ENCODE measurements around the gene THEMIS2.

Gene THEMIS2

DNA sequence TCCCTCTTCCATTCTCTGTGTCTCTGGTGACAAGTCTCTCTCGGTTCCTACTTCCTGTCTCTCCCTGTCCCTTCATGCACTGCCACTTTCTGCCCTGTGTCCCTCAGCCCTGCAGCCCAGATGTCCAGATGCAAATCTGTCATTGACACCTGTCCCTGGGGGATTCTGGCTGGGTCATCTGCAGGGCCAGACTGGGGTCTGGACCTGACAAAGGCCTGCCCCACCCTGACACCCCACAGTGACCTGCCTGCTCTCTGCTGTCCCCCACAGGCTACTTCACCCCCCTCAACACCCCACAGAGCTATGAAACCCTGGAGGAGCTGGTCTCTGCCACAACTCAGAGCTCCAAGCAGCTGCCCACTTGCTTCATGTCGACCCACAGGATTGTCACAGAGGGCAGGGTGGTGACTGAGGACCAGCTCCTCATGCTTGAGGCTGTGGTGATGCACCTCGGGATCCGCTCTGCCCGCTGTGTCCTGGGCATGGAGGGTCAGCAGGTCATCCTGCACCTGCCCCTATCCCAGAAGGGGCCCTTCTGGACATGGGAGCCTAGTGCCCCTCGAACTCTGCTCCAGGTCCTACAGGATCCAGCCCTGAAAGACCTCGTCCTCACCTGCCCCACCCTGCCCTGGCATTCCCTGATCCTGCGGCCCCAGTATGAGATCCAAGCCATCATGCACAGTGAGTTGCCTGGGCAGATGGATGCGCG, 7.2 kb downstream of the THEMIS2 start:
- TF ChIP-seq CEBPB (IDR thresholded peaks at IDR 0.05) (no peak), EP300 (IDR thresholded peaks at IDR 0.05; ENCODE audit: borderline replicate concordance) (no peak), USF1 (IDR thresholded peaks at IDR 0.05) (no peak), TEAD4 (IDR thresholded peaks at IDR 0.05) (no peak), CREB1 (IDR thresholded peaks at IDR 0.05; ENCODE audit: low read depth) (no peak), FOXM1 (IDR thresholded peaks at IDR 0.05; ENCODE audit: borderline replicate concordance, low read depth) (no peak), RAD21 (IDR thresholded peaks at IDR 0.05; ENCODE audit: low read depth) (no peak)
- TF ChIP-seq, protein P1, sequence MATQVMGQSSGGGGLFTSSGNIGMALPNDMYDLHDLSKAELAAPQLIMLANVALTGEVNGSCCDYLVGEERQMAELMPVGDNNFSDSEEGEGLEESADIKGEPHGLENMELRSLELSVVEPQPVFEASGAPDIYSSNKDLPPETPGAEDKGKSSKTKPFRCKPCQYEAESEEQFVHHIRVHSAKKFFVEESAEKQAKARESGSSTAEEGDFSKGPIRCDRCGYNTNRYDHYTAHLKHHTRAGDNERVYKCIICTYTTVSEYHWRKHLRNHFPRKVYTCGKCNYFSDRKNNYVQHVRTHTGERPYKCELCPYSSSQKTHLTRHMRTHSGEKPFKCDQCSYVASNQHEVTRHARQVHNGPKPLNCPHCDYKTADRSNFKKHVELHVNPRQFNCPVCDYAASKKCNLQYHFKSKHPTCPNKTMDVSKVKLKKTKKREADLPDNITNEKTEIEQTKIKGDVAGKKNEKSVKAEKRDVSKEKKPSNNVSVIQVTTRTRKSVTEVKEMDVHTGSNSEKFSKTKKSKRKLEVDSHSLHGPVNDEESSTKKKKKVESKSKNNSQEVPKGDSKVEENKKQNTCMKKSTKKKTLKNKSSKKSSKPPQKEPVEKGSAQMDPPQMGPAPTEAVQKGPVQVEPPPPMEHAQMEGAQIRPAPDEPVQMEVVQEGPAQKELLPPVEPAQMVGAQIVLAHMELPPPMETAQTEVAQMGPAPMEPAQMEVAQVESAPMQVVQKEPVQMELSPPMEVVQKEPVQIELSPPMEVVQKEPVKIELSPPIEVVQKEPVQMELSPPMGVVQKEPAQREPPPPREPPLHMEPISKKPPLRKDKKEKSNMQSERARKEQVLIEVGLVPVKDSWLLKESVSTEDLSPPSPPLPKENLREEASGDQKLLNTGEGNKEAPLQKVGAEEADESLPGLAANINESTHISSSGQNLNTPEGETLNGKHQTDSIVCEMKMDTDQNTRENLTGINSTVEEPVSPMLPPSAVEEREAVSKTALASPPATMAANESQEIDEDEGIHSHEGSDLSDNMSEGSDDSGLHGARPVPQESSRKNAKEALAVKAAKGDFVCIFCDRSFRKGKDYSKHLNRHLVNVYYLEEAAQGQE (IDR thresholded peaks at IDR 0.05; ENCODE audit: low read depth), result no peak

DNA sequence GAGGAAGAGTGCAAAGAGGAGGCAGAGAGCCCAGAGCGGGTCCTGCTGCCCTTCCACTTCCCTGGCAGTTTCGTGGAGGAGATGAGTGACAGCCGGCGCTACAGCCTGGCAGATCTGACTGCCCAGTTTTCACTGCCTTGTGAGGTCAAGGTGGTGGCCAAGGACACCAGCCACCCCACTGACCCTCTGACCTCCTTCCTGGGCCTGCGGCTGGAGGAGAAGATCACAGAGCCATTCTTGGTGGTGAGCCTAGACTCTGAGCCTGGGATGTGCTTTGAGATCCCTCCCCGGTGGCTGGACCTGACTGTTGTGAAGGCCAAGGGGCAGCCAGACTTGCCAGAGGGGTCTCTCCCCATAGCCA, 10.2 kb downstream of the THEMIS2 start:
- TF ChIP-seq CREB1 (IDR thresholded peaks at IDR 0.05; ENCODE audit: low read depth), result no peak
- no peak for TF ChIP-seq TEAD4 (IDR thresholded peaks at IDR 0.05)
- no peak for TF ChIP-seq ZBTB7A (IDR thresholded peaks at IDR 0.05; ENCODE audit: low read depth)
- TF ChIP-seq TCF12 (IDR thresholded peaks at IDR 0.05; ENCODE audit: low read depth), result no peak
- no peak for TF ChIP-seq NFIC (IDR thresholded peaks at IDR 0.05)
- no peak for TF ChIP-seq RAD21 (IDR thresholded peaks at IDR 0.05; ENCODE audit: low read depth)

GRCh38 chr1:27883536-27883935, 11.2 kb downstream of the THEMIS2 start:
- no peak for TF ChIP-seq USF1 (IDR thresholded peaks at IDR 0.05)
- TF ChIP-seq TEAD4 (IDR thresholded peaks at IDR 0.05), result no peak
- no peak for TF ChIP-seq ZBTB7A (IDR thresholded peaks at IDR 0.05; ENCODE audit: low read depth)
- no peak for TF ChIP-seq CREB1 (IDR thresholded peaks at IDR 0.05; ENCODE audit: low read depth)
- no peak for TF ChIP-seq CEBPB (IDR thresholded peaks at IDR 0.05)
- no peak for TF ChIP-seq TCF12 (IDR thresholded peaks at IDR 0.05; ENCODE audit: low read depth)
- TF ChIP-seq, protein P1 (IDR thresholded peaks at IDR 0.05; ENCODE audit: low read depth), result no peak
- TF ChIP-seq RAD21 (IDR thresholded peaks at IDR 0.05; ENCODE audit: low read depth), result no peak
- TF ChIP-seq, protein P2, sequence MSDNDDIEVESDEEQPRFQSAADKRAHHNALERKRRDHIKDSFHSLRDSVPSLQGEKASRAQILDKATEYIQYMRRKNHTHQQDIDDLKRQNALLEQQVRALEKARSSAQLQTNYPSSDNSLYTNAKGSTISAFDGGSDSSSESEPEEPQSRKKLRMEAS (IDR thresholded peaks at IDR 0.05), result no peak
- TF ChIP-seq YY1 (IDR thresholded peaks at IDR 0.05; ENCODE audit: low read depth), result no peak
- no peak for TF ChIP-seq FOXM1 (IDR thresholded peaks at IDR 0.05; ENCODE audit: borderline replicate concordance, low read depth)
- no peak for TF ChIP-seq EP300 (IDR thresholded peaks at IDR 0.05; ENCODE audit: borderline replicate concordance)
- TF ChIP-seq TAF1 (IDR thresholded peaks at IDR 0.05; ENCODE audit: low read depth), result no peak

- no peak for TF ChIP-seq EP300 (IDR thresholded peaks at IDR 0.05; ENCODE audit: borderline replicate concordance)
Observed at GRCh38 chr1:27884006-27884954, 11.9 kb downstream of the THEMIS2 start.

DNA sequence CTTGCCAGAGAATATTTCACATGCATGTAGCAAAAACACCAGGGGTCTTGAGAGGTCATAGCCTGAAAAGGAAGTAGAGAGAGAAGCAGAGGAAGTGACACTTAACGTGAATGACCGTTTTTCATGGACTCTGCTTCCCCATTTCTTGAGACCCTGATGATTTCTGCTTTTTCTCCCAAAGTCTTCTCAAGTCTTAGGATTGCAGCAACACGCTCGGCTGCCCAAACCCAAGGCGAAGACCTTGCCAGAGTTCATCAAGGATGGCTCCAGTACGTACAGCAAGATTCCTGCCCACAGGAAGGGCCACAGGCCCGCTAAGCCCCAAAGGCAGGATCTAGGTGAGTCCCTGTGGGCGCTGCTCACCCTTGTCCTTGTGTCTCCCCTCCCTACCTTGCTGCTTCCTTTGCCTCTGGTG, 12.8 kb downstream of the THEMIS2 start:
- TF ChIP-seq EGR1 (IDR thresholded peaks at IDR 0.05) (no peak), YY1 (IDR thresholded peaks at IDR 0.05; ENCODE audit: low read depth) (no peak), ZBTB7A (IDR thresholded peaks at IDR 0.05; ENCODE audit: low read depth) (no peak), TAF1 (IDR thresholded peaks at IDR 0.05; ENCODE audit: low read depth) (no peak), TEAD4 (IDR thresholded peaks at IDR 0.05) (no peak), TCF12 (IDR thresholded peaks at IDR 0.05; ENCODE audit: low read depth) (no peak), FOXM1 (IDR thresholded peaks at IDR 0.05; ENCODE audit: borderline replicate concordance, low read depth) (no peak), EP300 (IDR thresholded peaks at IDR 0.05; ENCODE audit: borderline replicate concordance) (no peak), CREB1 (IDR thresholded peaks at IDR 0.05; ENCODE audit: low read depth) (no peak), USF1 (IDR thresholded peaks at IDR 0.05) (no peak), NFIC (IDR thresholded peaks at IDR 0.05) (no peak), CEBPB (IDR thresholded peaks at IDR 0.05) (no peak), RAD21 (IDR thresholded peaks at IDR 0.05; ENCODE audit: low read depth) (no peak)
- TF ChIP-seq, protein P2 (IDR thresholded peaks at IDR 0.05), result no peak
- TF ChIP-seq, protein P1 (IDR thresholded peaks at IDR 0.05; ENCODE audit: low read depth), result no peak

Data from Ishikawa (cell line).